C4-2B (cell line): ENCODE data around the gene GRK3.

Source experiments
- H3K27ac ChIP-seq: fragments of 450-650 bp; 2 replicates; pipeline ENCODE4 v1.5.1; 2017
- CTCF ChIP-seq: fragments of 450-650 bp; conservative IDR thresholded peaks from 2 replicates; pipeline ENCODE4 v1.5.1; 2017; ENCODE audit warnings: mild to moderate bottlenecking
- ZFX ChIP-seq: fragments of 450-650 bp; IDR thresholded peaks from 2 replicates; pipeline ENCODE4 v1.6.1; 2017

The GRK3 gene

DNA sequence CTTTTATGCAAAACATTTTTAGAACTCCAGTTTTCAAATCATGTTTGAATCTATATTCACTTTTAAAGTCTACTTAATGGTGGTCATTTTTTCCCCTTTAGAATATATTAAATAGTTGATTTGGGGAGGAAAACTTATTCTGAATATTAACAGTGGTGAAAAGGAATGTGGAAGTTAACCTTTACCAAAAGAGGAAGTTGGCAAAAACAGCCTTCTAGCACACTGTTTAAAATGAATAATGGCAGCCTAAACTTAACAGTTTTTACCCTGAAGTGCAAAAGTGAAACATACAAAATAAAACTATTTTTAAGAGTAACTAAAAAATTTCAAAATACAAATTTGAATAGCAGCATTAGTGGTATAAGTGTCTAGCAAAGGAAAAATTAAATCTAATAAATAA, 86.4 kb downstream of the GRK3 start:
- no peak overlapping the region for H3K27ac ChIP-seq
- no peak for TF ChIP-seq CTCF
- no peak for TF ChIP-seq ZFX

DNA sequence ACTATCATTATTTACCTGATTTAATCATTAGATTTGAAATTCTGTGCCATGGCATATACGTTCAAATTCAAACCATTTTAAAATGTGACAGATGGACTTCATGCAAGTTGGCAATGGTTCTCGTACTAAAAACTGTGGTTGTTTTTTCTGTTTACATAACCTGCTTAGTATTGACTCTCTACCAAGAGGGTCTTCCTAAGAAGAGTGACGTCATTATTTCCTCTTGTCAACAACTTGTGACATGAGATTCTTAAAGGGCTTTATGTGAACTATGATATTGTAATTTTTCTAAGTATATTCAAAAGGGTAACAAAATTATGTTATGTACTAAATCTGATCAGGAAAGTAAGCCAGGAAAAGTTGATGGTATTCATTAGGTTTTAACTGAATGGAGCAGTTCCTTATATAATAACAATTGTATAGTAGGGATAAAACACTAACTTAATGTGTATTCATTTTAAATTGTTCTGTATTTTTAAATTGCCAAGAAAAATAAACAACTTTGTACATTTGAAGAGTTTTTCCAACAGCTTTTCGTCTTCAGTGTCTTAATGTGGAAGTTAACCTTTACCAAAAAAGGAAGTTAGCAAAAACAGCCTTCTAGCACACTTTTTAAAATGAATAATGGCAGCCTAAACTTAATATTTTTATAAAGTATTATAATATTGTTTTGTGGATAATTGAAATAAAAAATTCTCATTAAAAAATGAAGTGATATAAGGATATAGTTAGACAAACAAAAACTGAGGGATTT, 87.0 kb downstream of the GRK3 start:
- TF ChIP-seq ZFX (no peak), CTCF (no peak)
- no peak overlapping the region for H3K27ac ChIP-seq

- no peak overlapping the region for H3K27ac ChIP-seq
- TF ChIP-seq ZFX (no peak), CTCF (no peak)
Measured at GRCh38 chr22:25654676-25655075, 90.2 kb downstream of the GRK3 start.

- H3K27ac ChIP-seq = no peak overlapping the region
- no peak for TF ChIP-seq ZFX
- no peak for TF ChIP-seq CTCF
Measured at GRCh38 chr22:25655371-25655935, 91.0 kb downstream of the GRK3 start.

DNA sequence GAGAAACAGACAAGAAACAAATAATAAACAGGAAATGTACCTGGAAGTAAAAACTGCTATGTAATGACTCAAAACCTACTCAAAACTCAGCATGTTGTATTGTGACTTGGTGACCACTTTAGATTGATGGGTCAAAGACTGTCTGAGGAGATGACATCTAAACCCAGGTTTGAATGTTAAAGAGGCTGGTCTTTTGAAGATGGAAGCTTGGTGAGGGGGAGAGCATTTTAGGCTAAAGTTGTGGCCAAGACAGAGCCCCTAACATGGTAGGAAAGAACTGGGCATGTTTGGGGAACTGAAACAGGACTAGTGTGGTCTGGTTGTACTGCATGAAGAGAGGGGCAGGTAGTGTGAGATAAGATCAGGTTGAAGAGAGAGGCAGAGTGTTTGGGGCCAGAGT, 92.2 kb downstream of the GRK3 start:
- TF ChIP-seq CTCF (no peak), ZFX (no peak)
- no peak overlapping the region for H3K27ac ChIP-seq

- no peak overlapping the region for H3K27ac ChIP-seq
- TF ChIP-seq ZFX (no peak), CTCF (no peak)
Measured at GRCh38 chr22:25658633-25659032, 94.2 kb downstream of the GRK3 start.

- H3K27ac ChIP-seq = no peak overlapping the region
- TF ChIP-seq ZFX (no peak), CTCF (no peak)
Measured at GRCh38 chr22:25659413-25659812, 94.9 kb downstream of the GRK3 start.
